Esophagus squamous epithelium (tissue), 5 donors: Measurements from ENCODE around the gene TMIE. TPM values are rescaled to one million over a fixed set of nuclear protein-coding genes. Genes with fewer than 3 reads are reported as not detected.
"Not testable (repeated sequence)": the region's sequence is repeated elsewhere in the genome, so short reads cannot be mapped to it uniquely, and the experiment has no call there.

ENCODE experiments used
- DNase-seq: peaks from one replicate; lab custom pipeline; 2025; lab: John Stamatoyannopoulos, UW
- H3K27ac ChIP-seq, 4 donors: fragments of 200-600 bp; sonication (generic); one replicate each; pipeline ENCODE4 v1.5.1; 2016 to 2019; ENCODE audit warnings: mild to moderate bottlenecking in 1 of 4
- H3K27me3 ChIP-seq, 4 donors: fragments of 200-600 bp; sonication (generic); 1 replicate in 3 of 4; 2 replicates in 1 of 4; pipeline versions ENCODE4 v1.5.1 to v1.6.0; 2017 to 2021; ENCODE audit warnings: antibody characterized with exemption in 1 of 4
- H3K36me3 ChIP-seq, 3 donors: fragments of 200-600 bp; sonication (generic); one replicate each; pipeline ENCODE4 v1.5.1; 2016 to 2019
- H3K4me1 ChIP-seq, 3 donors: fragments of 200-600 bp; sonication (generic); one replicate each; pipeline ENCODE4 v1.5.1; 2017 to 2019
- H3K4me3 ChIP-seq, 4 donors: fragments of 200-600 bp; sonication (generic); 1 replicate in 3 of 4; 2 replicates in 1 of 4; pipeline ENCODE4 v1.5.1; 2016 to 2019; ENCODE audit warnings: mild to moderate bottlenecking in 2 of 4, moderate library complexity in 1 of 4
- H3K9me3 ChIP-seq, 3 donors: fragments of 200-600 bp; sonication (generic); one replicate each; pipeline ENCODE4 v1.5.1; 2016 to 2019
- CTCF ChIP-seq, 6 experiments: fragments of 450-650 bp in 4 of 6; fragments of 200-600 bp in 2 of 6; sonication (generic) in 2 of 6; IDR thresholded peaks; one replicate each; pipeline ENCODE4 v1.5.1; 2016 to 2019; ENCODE audit warnings: antibody characterized with exemption in 6 of 6, mild to moderate bottlenecking in 4 of 6, moderate library complexity in 4 of 6
- POLR2A ChIP-seq, 4 donors: fragments of 450-650 bp; IDR thresholded peaks; one replicate each; pipeline ENCODE4 v1.6.1; 2017; ENCODE audit warnings: antibody characterized with exemption in 4 of 4, mild to moderate bottlenecking in 4 of 4, moderate library complexity in 3 of 4
- WGBS, 2 donors: methylation state at CpG; one replicate each; pipeline ENCODE4 v1.1.5; 2018; 5-methylcytosine and 5-hydroxymethylcytosine counted together
- intact Hi-C: fragments of 100-400 bp; cut with DNase I; formaldehyde crosslinking; loops from one replicate; pipeline ENCODE4 v1.15.0; 2022
- total RNA-seq, 4 donors: library from RNA; depleted of rRNA; stranded (reverse); fragments of >200 nt; gene quantifications; one replicate each; pipeline ENCODE4 v1.1.0, GENCODE V29; 2016
- donor health status: DM: yes; HTN: yes; CAD: no.

The TMIE gene
- total RNA-seq, 4 donors from 2014 or later: 0.18 to 1.1 (median 0.61) TPM

- whole genome bisulfite sequencing, 2 donors: 61 to 64% methylated on average over 4 of the region's 4 CpGs
- no peaks in the 10 kb centered on the region for H3K36me3 ChIP-seq
- H3K9me3 ChIP-seq: no peaks in the 10 kb centered on the region
- no peaks in the 10 kb centered on the region for H3K4me1 ChIP-seq
- intact Hi-C loops: no loop called here
- TF ChIP-seq CTCF (IDR thresholded peaks at IDR 0.05): no peak
- no peak for TF ChIP-seq POLR2A (IDR thresholded peaks at IDR 0.05)
- H3K27ac ChIP-seq: no peak overlapping the region
- DNase-seq: no peak
- H3K4me3 ChIP-seq: no peak overlapping the region
- H3K27me3 ChIP-seq: peaks cover 0 to 47% (median 0%) of the 10 kb centered on the region in 4 donors
Measured at GRCh38 chr3:46734773-46735172, 33.6 kb downstream of the TMIE start.

- no peak for TF ChIP-seq CTCF (IDR thresholded peaks at IDR 0.05)
- TF ChIP-seq POLR2A (IDR thresholded peaks at IDR 0.05): no peak
- no peak overlapping the region for H3K4me3 ChIP-seq
- H3K4me1 ChIP-seq: no peaks in the 10 kb centered on the region
- H3K27ac ChIP-seq: no peak overlapping the region
- intact Hi-C loops: no loop called here
- no peak for DNase-seq
- WGBS, 2 donors: 72 to 89% methylated on average over 7 to 14 of the region's 20 CpGs
- no peaks in the 10 kb centered on the region for H3K9me3 ChIP-seq
- no peaks in the 10 kb centered on the region for H3K36me3 ChIP-seq
- peaks cover 0 to 42% (median 0%) of the 10 kb centered on the region in 4 donors for H3K27me3 ChIP-seq
Measured at GRCh38 chr3:46736006-46736872, 35.0 kb downstream of the TMIE start.

GRCh38 chr3:46737329-46737731, 36.1 kb downstream of the TMIE start:
- WGBS, 2 donors: 56 to 67% methylated on average over 3 to 4 of the region's 4 CpGs
- intact Hi-C loops: no loop called here
- DNase-seq: no peak

GRCh38 chr3:46739565-46739964, 38.4 kb downstream of the TMIE start:
- H3K36me3 ChIP-seq, H3K4me3 ChIP-seq, H3K9me3 ChIP-seq, DNase-seq, H3K4me1 ChIP-seq, H3K27ac ChIP-seq, intact Hi-C loops: not testable (repeated sequence)
- peaks cover 0 to 14% (median 0%) of the 10 kb centered on the region in 4 donors for H3K27me3 ChIP-seq
- WGBS, 2 donors: 90 to 93% methylated on average over 3 of the region's 3 CpGs

More at GRCh38 chr3:46737329-46737731, 36.1 kb downstream of the TMIE start:
- Histone ChIP-seq H3K36me3 (no peaks in the 10 kb centered on the region), H3K4me1 (no peaks in the 10 kb centered on the region), H3K9me3 (no peaks in the 10 kb centered on the region), H3K27ac (no peak overlapping the region), H3K4me3 (no peak overlapping the region), H3K27me3 (peaks cover 0 to 32% (median 0%) of the 10 kb centered on the region in 4 donors)
- TF ChIP-seq POLR2A (IDR thresholded peaks at IDR 0.05): no peak
- TF ChIP-seq CTCF (IDR thresholded peaks at IDR 0.05): no peak

GRCh38 chr3:46742992-46743585, 41.9 kb downstream of the TMIE start:
- no peak for DNase-seq
- no peak for TF ChIP-seq POLR2A (IDR thresholded peaks at IDR 0.05)
- TF ChIP-seq CTCF (IDR thresholded peaks at IDR 0.05): no peak
- H3K4me3 ChIP-seq: no peak overlapping the region
- intact Hi-C loops: no loop called here
- H3K27me3 ChIP-seq: no peaks in the 10 kb centered on the region
- 83 to 86% methylated on average over 8 to 11 of the region's 12 CpGs for WGBS, 2 donors
- H3K9me3 ChIP-seq: no peaks in the 10 kb centered on the region
- no peak overlapping the region for H3K27ac ChIP-seq
- H3K4me1 ChIP-seq: no peaks in the 10 kb centered on the region
- no peaks in the 10 kb centered on the region for H3K36me3 ChIP-seq
